ENCODE results near the gene ZDHHC3.
A peak's percentile ranks its signal among the peaks of the same experiment; 100 is the strongest.
"Not testable (repeated sequence)": the region's sequence is repeated elsewhere in the genome, so short reads cannot be mapped to it uniquely, and the experiment has no call there.

Gene ZDHHC3

GRCh38 chr3:44999782-45000181 lies 23.8 kb upstream of the ZDHHC3 start:
- DNase-seq (ENCODE audit: insufficient read length, low spot score) (no peak), FAIRE-seq (no peak)

DNA sequence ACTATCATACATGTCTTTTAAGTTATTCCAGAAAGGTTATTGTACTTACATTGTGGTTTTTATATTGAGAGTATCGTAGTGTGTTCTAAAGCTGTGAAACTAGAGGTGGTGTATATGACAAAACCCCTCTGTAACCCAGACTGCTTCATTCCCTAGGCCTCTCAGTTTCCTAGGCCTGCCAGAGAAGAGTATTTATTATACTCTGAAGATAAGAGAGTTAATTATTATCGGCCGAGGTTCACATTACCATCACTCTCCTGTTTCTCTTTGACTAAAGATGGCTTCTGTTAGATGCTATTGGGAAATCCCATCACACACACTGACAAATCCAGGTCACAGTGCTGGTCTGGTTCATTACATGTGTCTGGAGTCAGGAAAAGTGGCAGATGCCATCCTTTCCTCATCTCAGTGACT lies 20.6 kb upstream of the ZDHHC3 start:
- FAIRE-seq (peak; percentile 64), DNase-seq (ENCODE audit: insufficient read length, low spot score) (no peak)

GRCh38 chr3:44995142-44995770 lies 19.3 kb upstream of the ZDHHC3 start:
- DNase-seq (ENCODE audit: insufficient read length, low spot score), result no peak

GRCh38 chr3:44993471-44994205 lies 17.7 kb upstream of the ZDHHC3 start:
- FAIRE-seq, result no peak
- DNase-seq (ENCODE audit: insufficient read length, low spot score), result no peak

More at GRCh38 chr3:44995142-44995770, 19.3 kb upstream of the ZDHHC3 start:
- no peak for FAIRE-seq

- FAIRE-seq, result peak; percentile 14
These were observed 16.8 kb upstream of the ZDHHC3 start for GRCh38 chr3:44992555-44993470.

DNA sequence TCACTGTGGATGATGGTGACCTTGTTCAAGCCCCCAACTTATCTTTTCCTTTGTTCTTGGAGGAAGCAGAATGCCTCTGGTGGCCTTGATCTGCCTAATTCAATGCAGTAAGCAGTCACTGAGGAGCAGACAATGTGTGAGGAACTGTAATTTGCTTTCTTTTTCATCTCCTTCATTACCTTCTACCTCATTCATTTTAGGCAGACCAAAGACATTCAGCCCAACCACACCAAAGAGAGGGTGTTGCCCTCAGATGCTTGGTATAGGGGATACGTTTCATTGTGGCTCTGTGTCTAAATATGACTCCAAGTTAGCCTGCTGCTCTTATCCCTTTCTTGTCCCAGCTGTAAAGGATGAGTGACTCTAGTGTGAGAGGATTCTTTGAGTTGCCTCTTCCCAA lies 15.4 kb upstream of the ZDHHC3 start:
- DNase-seq (ENCODE audit: insufficient read length, low spot score), result no peak
- no peak for FAIRE-seq

More at GRCh38 chr3:44992555-44993470, 16.8 kb upstream of the ZDHHC3 start:
- DNase-seq (ENCODE audit: insufficient read length, low spot score), result no peak

- FAIRE-seq (no peak), DNase-seq (ENCODE audit: insufficient read length, low spot score) (no peak)
These were observed 13.8 kb upstream of the ZDHHC3 start for GRCh38 chr3:44989636-44990373.

- DNase-seq (ENCODE audit: insufficient read length, low spot score) (no peak), FAIRE-seq (no peak)
These were observed 13.2 kb upstream of the ZDHHC3 start for GRCh38 chr3:44989141-44989540.

DNA sequence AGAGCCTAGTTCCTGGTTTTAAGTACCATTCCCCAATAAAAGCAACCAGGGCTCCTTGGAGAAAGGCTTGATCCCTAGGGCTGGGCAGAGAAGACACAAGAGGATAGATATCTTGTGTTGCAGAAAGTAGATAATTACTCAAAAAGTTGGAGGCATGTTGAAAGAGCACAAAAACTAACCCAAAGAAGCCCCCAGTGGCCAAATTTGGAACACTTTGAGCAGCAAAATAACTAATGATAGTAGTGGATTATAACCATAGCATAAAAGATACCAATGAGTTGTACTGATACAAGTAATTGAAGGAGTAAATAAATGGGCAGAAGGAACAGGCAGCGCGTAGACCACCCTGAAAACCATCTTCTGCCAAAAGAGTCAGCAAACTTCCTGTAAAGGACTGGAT lies 12.1 kb upstream of the ZDHHC3 start:
- DNase-seq (ENCODE audit: insufficient read length, low spot score) (no peak), FAIRE-seq (no peak)

DNA sequence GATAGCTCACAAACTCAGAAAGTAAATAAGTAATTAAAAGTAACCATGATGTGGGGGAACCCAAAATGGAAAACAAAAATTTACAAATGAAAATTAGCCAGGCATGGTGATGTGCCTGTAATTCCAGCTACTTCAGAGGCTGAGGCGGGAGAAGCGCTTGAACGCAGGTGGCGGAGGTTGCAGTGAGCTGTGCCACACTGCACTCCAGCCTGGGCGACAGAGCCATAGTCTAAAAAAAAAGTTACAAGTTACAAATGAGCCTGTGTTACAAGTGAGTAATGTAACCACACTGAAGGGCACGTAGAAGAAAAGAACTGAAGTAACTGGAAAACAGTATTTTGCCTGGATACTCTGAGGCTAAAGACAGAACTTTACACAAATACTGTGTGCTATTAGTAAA lies 11.4 kb upstream of the ZDHHC3 start:
- FAIRE-seq (no peak), DNase-seq (ENCODE audit: insufficient read length, low spot score) (no peak)

- not testable (repeated sequence) for DNase-seq (ENCODE audit: insufficient read length, low spot score); FAIRE-seq
These were observed 10.4 kb upstream of the ZDHHC3 start for GRCh38 chr3:44986330-44986729.

DNA sequence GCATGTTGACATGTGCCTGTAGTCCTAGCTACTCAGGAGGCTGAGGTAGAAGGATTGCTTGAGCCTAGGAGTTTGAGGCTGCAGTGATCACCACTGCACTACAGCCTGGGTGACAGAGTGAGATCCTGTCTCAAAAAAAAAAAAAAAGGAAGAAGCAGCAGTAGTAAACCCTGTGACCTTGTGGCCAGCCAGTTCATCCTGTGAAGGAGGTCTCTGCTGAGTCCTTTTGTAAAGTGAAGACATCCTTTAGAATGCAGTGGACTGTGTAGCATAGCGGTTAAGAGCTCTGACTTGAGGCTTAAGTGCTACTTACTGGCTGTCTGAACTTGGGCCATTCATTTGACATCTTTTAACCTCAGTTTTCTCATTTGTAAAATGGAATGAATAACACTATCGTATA lies 8.4 kb upstream of the ZDHHC3 start:
- DNase-seq (ENCODE audit: insufficient read length, low spot score), result no peak
- FAIRE-seq, result no peak

GRCh38 chr3:44983484-44983941 lies 7.5 kb upstream of the ZDHHC3 start:
- DNase-seq (ENCODE audit: insufficient read length, low spot score), result no peak
- FAIRE-seq, result no peak

- FAIRE-seq, result no peak
- no peak for DNase-seq (ENCODE audit: insufficient read length, low spot score)
These were observed 6.8 kb upstream of the ZDHHC3 start for GRCh38 chr3:44982817-44983216.

- DNase-seq (ENCODE audit: insufficient read length, low spot score), result no peak
- FAIRE-seq, result no peak
These were observed 5.8 kb upstream of the ZDHHC3 start for GRCh38 chr3:44981751-44982150.

GRCh38 chr3:44981220-44981619 lies 5.2 kb upstream of the ZDHHC3 start:
- FAIRE-seq (no peak), DNase-seq (ENCODE audit: insufficient read length, low spot score) (no peak)

DNA sequence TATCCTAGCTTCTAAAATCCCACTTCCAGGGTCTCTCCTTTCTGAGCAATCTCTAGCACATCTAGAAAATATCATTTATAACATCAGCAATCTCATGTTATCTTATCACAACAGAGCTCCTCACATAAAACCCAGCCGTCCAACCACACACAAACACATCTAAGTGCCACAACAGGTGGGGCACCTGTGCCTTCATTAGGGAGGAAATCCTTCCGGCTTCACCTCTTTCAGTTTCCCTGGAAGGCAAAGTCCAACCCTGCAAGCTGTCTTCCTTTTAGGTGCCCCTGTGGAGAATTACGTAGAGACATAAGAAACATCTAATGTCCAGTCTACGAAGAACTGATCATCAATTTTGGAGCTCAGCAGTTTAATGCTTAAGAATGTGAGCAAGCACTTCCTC lies 1.6 kb downstream of the ZDHHC3 start:
- DNase-seq (ENCODE audit: insufficient read length, low spot score) (no peak), FAIRE-seq (no peak)

DNA sequence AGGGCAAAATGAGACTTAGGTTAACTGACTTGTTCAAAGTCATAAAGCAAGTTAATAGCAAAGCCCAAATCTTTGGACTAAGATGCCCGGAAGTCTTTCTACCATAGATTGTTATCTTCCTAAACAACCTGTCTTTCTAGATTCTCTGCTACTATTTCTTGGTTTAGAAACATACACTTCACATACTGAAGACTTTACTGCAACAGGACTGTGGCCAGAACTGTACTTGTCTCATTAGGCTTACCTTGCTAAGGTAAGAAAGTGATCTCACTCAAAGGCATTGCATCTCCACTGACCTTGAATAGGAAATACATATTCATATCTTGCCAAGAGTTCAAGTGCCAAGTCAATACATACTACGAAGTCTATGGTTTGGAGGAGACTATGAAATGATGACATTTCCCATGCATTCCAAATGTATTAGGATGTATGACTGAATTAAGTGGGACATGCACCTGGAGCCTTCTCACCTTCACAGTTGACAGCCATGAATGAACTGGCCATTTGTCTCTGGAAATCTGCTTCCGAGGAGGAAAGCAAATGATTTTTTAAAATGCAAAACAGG lies 5.0 kb downstream of the ZDHHC3 start:
- DNase-seq (ENCODE audit: insufficient read length, low spot score), result no peak

GRCh38 chr3:44969828-44970179 lies 6.2 kb downstream of the ZDHHC3 start:
- FAIRE-seq (no peak), DNase-seq (ENCODE audit: insufficient read length, low spot score) (no peak)

More for the DNA sequence above, 5.0 kb downstream of the ZDHHC3 start:
- FAIRE-seq, result peak; percentile 23

DNA sequence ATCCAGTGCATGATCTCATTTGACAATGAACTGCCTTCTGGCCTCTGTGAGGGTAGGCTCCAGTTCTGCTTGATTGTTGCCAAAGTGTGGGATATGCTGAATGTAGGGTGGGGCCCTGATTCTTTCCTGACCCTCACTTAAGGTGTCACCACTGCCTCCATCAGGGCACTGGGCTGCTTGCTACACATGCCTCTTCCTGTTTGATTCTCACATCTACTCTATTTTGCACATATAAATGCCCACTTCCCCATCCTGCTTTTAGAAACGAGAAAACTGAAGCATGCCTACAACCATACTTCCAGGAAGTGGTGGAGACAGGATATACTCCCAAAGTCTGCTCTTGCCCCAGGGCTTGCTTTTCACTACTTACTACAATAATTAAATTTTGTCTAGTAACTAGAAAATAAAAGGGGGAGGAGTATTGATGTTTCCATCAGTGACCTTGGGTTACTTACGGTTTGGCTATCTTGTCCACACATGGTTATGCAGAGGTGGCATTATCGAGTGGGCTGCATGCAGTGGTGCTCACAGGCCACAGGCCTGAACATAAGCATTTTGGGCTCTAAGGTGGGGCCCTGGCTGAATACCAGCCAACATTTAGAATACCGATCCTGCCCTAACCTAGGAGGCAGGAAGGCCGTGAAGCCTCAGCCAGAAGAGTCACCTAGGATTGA lies 6.7 kb downstream of the ZDHHC3 start:
- FAIRE-seq (no peak), DNase-seq (ENCODE audit: insufficient read length, low spot score) (no peak)

Measured in GM19239 (cell line).